Measurements from ENCODE around the gene SUGCT.

The SUGCT gene

GRCh38 chr7:40538281-40538680 is 403.5 kb downstream of the SUGCT start:
- DNase-seq, result no peak

DNA sequence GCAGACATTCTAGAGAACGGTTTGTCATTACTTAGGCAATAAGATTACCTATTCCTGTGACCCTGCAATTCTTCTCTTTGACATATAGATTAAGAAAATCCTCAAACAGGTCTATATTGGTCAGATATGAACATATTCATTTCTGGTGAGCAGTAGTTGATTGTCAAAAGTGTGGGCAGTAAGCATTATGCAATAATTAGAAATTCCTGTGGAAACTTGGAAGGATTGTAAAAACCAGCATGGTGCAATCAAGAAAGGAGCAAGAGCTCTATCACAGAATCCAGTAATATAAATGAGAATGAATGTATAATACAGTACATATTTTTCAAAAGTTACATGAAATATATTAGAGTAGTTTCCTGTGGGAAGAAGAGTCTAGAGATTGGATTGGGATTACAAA is 406.5 kb downstream of the SUGCT start:
- DNase-seq, result no peak

DNA sequence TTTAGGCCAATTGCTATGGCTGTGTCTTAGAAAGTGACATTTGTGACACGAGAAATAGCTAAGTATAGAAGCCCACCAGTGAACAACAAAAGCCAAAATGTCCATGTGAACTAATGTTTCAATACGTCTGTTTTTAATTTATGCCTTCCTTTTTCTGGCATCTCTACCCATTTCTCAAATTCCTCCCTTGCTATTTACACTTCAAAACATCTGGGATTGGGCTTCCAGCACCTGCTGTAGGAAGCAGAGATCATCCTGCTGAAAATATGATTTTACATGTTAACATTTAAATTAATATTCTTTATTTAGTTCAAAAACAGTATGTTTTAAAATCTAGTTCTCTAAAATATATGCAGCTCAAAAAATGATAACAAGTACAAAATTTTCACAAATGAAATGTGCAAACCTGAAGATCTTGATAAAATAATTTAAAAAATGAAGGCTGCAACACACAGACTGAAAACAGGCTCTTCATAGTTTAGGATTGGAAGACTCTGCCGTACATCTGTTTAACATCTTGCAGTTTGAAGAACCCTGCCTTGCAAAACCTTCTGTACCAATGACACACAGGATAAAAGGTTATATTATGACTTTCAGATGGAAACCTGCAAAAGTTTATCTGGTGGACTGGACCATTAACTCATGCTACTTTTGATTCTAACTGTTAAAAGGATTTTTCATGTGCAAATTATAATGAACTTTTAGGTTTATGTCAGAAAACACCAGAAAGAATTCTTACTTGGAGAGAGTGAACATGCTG is 408.4 kb downstream of the SUGCT start:
- no peak for DNase-seq

GRCh38 chr7:40544221-40544723 is 409.5 kb downstream of the SUGCT start:
- no peak for DNase-seq

- no peak for DNase-seq
Measured at GRCh38 chr7:40544871-40545303, 410.1 kb downstream of the SUGCT start.

DNA sequence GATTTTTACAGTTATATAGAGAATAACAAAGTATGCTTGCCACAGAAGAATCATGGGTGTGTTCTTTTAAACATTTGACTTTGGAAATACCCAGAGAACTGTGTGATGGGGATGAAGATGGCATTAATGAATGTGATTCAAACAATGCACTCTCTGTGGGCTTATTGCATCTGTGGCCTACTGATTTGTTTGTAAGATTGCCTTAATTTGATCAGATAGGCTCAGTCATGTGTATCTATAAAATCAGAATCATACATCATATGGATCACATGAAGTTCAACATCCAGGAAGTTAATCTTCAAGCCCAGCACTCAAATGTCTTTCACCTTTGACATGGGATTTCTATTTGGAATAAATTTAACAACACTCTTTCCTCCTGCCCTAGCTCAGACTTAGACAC is 410.9 kb downstream of the SUGCT start:
- DNase-seq, result no peak

DNA sequence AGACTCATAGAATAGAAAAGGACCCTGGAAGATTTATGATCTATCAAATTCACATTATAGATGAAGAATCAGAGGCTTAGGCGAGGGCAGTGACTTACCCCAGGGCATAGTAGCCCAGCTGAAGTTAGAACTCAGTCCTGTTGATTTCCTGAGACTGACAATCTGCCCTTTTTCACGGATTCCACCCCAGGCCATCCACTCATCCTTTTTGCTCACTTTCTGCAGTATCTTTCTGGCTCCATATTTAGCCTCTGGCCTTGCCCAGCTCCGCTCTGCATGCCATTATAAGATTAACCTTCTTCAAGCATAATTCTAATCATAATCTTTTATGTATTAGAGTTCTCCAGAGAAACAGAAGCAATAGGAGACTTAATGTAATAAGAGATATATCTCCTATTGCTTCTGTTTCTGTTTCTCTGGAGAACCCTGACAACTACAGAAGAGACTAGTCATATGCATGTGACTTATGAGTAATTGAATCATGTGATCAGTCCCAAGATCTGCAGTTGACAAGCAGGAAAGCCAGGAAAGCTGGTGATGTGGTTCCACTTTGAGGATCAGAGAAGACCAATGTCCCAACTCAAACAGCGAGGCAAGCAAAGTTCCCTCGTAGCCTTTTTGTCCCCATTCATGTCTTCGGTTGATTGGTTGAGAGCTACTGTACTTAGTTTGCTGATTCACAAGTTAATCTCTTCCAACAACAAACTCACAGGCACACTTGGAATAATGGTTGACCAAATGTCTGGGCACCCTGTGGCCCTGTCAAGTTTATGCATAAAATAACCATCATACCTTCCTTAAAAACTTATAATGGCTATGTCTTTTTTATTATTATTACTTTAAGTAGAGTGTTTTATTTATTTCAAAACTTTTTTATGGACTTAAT is 412.1 kb downstream of the SUGCT start:
- DNase-seq, result no peak

- no peak for DNase-seq
Measured at GRCh38 chr7:40549372-40550039, 414.7 kb downstream of the SUGCT start.

GRCh38 chr7:40551685-40552576 is 417.1 kb downstream of the SUGCT start:
- no peak for DNase-seq

- DNase-seq, result no peak
Measured at GRCh38 chr7:40560672-40561071, 425.9 kb downstream of the SUGCT start.

DNA sequence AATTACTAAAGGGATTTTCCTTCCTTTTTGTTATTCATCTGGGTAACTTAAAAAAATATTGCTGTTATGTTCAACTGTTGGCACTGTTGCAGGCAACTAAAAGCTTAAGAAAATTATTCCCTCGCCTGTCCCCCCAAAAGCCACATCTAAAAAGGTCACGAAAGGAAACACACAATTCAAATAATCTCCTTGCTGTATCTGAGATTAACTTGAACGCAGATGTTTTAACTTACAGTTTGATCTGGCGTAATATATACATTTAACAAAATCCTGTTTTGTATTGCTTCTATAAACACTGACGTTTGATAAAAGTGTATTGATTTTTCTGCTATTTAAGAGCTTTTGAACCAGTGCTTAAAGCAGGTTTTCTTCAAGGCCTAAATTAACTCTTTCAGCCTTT is 432.1 kb downstream of the SUGCT start:
- no peak for DNase-seq

DNA sequence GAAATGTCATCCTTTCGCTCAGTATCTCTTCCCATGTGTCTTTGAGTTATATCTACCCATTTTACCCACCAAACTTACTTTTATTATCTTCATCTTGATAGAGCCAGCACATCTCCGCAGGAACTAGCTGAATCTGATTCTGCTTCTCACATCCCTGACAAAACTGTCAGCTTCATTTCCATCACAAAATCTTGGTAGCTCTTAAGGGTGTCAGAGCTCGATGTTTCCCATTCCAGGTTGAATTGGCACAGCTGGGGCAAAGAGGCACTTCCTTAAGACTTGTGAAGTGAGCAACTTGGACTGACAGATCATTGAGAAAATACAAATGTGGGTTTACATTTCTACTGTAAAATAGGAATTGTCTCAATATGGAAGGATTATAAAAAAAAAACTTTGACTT is 434.5 kb downstream of the SUGCT start:
- DNase-seq, result no peak

DNA sequence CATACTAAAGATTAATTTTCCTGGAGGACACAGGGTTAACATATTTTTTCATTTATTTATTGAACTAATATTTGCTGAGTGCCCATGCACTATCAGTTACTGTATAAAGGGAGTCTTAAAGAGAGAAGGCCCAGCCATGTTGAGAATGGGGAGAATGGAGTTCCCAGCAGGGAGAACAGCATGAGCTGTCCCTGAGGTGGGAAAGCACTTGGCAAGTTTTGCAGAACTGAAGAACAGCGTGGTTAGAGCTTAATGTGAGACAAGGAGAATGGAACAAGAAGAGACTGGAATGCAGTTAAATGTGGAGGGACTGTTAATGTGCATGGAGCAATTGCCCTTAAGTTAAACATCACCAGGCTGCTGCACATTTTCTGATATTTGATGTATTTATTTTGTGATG is 435.4 kb downstream of the SUGCT start:
- DNase-seq, result no peak

DNA sequence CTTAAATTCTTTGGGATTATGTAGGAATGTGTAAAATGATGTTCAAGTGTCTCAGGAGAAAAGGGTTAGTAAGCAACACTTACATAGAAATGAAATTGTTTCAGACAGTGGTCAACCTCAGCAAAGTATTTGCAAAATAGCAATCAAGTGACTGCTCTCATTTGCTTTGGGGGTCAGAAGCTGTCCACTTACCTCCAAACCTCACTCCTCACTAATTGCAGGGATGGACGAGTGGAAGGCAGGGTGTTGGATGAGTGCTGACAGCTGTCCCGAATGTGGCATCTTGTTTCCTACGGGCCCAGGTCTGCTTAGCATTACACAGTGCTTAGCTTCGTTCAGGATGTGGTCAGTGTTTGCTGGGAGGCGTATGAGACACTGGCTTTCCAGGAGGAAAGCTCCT is 437.0 kb downstream of the SUGCT start:
- DNase-seq, result no peak

DNA sequence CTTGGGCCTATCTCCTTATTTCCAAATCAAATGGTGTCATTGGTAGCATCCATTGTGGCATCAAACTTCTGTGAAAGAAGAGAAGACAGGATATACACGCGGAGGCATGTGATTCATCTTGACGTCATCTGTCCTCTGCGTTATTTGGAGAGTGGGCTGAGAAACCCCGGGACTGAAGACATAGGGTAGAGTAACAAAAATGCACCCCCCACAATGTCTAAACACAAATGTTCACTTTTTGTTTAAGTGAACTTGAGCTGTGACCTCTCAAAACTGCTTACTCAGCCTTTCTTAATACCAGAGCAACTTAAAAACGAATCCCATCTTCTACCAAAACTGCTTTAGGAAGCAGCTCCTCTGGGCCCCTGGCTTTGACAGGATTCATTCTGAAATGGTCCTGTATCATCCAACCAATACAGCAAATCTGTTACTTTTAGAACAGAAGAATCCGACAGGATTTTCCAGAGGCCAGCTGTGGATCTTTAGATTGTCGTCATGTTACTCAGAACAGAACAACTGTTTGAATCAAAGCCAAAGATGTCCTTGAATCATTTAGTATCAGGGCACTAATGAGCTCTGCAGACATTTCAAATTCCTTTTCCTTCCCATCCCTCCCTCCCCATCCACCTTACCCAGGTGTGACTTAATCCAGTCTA is 438.1 kb downstream of the SUGCT start:
- DNase-seq, result no peak

GRCh38 chr7:40579401-40579800 is 444.6 kb downstream of the SUGCT start:
- no peak for DNase-seq

DNA sequence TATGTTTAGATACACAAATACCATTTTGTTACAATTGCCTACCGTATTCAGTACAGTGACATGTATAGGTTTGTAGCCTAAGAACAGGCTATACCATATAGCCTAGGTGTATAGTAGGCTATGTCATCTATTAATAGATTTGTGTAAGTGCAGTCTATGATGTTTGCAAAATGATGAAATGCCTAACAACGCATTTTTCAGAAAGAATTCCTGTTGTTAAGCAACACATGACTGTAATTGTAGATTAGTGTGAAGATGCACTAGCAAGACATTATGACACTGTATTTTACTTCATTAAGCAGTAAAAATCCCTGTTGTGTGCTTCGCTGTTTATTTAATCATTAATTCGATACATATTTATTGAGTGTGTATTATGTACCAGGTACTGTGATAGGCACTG is 446.0 kb downstream of the SUGCT start:
- no peak for DNase-seq

GRCh38 chr7:40582539-40582938 is 447.7 kb downstream of the SUGCT start:
- DNase-seq, result no peak

- DNase-seq, result no peak
Measured at GRCh38 chr7:40583667-40584444, 449.1 kb downstream of the SUGCT start.

DNA sequence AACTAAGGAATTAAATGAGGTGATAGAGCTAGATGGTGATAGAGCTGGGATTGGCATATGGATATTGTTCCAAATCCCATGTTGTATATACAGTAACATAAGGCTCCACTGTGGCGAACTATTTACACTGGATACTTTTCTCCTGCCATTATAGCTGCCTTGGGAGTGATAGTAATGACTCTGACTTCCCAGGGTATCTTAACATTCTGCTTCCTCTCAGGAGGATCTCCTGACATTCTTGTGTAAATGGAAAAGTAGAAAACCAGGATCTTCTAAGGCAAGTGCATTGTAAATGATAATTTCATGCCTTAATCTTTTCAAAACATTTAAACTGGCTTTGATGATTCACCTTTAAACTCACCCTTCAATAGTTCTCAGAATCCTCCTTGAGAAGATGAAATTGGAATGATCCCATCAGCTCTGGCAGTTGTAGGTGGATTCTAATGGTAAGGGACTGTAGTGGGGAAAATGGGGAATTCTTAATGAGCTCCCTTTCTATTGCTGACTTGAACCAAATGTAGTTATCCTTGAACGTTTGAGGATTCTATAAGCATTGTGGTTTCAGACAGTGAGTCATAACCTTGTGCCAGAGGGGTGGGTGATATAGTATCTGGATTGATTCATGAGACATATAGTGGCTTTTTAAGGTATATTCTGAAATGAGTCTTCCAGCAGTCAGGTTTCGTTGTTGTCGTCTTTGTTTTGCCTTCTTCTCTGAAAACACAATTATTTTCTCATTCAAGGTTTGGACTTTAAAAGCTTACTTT is 450.0 kb downstream of the SUGCT start:
- DNase-seq, result no peak

Data from NCI-H2171 treated with DMSO at 0.1 percent for 48 hours (cell line).